GM19025 (cell line): ENCODE measurements around the gene GNA12.

Experiments used
- ATAC-seq: cut with Tn5 transposase; IDR thresholded peaks from one replicate; pipeline ENCODE4 v1.9.1; 2021; ENCODE audit warnings: mild to moderate bottlenecking, low read depth, moderate library complexity; ENCODE audit not compliant: unreplicated experiment

Gene GNA12

GRCh38 chr7:2844153-2845033, at the start of gene GNA12:
Gene GNA12, minus strand, starts transcription at chr7:2844308. Its CDS starts 147 bp downstream, at chr7:2844161.
- peak; percentile 95 for ATAC-seq

- ATAC-seq: no peak
Observed at GRCh38 chr7:2893411-2893861, 49.3 kb upstream of the GNA12 start.

DNA sequence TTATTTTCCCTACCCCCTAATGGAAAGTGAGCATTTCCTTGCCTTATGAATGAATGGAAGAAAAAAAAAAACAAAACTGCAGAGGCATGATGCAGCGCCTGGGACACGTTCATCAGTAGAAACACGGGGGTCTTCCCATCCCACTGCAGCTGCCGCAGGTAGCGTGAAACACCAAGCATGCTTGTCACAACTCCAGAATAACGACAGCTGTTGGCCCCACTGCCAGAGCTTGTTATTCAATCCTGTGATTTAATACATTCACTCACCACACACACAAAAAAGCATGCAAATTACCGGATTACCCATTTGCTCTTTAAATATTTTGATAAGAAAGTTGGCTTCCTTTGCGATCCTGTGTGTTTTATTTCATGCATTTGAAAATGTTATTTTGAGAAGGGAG, 48.4 kb upstream of the GNA12 start:
- ATAC-seq: no peak

DNA sequence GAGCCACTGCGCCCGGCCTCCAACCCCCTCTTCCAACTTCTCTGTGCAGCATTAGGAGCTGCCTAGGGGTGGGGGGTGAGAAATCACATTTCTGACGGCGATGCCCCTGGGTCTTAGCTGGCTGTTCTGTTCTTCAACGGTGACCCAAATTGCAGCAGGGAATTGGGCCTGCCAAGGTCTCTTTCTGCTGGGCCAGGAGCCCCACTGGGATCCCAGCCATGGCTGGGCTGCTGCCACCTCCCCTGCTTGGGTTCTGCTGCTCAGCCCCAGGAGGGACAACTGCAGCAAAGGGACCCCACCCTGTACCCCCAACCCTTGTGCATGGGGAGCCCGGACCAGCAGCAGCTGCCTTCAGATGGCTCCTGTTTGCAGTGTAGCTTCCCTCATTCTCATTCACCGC, 43.7 kb upstream of the GNA12 start:
- ATAC-seq: no peak

DNA sequence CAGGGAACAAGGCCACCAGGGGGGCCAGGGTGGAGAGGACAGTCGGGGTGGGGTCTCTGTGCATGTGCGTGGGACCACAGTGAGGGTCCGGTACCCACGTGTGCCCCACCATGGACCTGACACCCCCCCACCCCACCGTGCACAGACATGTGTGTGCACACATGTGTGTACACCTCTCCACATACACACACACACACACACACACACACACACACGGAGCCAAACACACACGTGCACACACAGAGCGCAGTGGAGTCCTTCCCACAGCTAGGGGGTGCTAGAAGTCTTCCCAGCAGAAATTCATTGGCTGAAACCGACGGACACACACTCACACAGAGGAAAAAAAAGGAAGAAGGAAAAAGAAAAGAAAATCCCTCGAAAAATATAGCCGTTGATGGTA, 42.8 kb upstream of the GNA12 start:
- ATAC-seq: no peak

- ATAC-seq: no peak
Observed at GRCh38 chr7:2886391-2886790, 42.3 kb upstream of the GNA12 start.

- ATAC-seq: no peak
Observed at GRCh38 chr7:2884161-2884560, 40.1 kb upstream of the GNA12 start.

DNA sequence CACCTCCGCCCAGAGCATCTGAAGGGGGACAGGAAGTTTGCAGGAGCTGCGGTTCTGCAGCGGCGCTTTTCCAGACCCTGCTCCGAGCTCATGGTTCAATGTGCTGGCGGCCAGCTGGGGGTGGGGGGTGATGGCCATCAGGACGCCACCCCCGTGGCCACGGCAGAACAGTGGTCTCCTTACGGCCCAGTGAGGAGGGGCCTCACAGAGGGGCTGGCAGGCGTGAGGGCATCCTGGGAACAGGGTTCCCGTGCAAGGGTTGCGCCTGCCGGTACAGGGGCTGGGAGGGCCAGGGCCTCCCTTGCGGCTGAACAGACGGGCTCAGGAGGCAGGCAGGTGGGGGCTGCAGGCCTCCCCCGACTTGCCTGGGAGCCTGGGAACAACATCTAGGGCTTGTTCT, 39.0 kb upstream of the GNA12 start:
- ATAC-seq: no peak

GRCh38 chr7:2882111-2882510, 38.0 kb upstream of the GNA12 start:
- no peak for ATAC-seq

- ATAC-seq: no peak
Observed at GRCh38 chr7:2880874-2881533, 36.9 kb upstream of the GNA12 start.

DNA sequence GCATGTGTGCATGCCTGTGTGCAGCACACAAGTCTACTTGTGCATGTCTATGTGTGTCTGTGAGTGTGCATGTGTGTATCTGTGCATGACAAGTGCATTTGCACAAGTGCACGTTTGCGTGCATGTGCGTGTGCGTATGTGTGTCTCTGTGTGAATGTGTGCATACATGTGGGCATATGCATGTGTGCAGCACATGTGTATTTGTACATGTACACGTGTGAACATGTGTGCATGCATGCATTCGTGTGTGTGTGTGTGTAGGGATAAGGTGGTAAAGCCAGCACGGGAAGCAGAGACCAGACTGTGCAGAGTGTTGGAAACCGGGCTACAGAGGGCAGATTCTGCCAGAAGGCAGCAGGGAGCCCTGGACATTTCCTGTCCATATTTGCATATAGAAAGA, 35.9 kb upstream of the GNA12 start:
- no peak for ATAC-seq

DNA sequence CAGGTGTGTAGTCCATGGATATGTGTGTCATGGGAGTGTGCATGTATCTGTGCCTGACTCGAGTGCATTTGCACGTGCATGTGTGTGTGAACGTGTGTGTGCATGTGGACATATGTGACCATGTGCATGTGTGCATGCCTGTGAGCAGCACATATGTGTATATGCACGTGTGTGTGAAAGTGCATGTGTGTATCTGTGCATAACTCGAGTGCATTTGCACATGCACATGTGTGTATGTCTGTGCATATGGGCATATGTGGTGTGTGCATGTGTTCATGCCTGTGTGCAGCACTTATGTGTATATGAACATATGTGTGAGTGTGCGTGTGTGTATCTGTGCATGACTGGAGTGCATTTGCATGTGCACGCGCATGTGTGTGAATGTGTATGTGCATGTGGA, 35.2 kb upstream of the GNA12 start:
- ATAC-seq: no peak

DNA sequence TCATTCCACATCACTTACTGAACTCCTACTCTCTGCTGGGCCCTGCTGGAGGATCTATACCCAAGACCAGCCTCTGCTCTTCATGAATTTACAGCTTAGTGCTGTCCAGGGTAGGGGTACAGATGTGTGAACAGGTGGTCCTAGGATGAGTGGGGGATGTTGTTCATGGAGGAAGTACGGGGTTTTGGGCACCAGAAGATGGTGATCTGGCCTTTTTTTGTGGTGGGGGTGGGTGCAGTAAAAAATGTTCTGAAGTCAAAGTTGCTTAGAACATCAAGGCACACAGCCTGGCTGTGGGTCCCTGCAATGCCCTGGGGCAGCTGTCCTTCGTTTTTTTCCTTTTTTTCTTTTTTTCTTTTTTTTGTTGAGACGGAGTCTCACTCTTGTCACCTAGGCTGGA, 34.2 kb upstream of the GNA12 start:
- no peak for ATAC-seq

DNA sequence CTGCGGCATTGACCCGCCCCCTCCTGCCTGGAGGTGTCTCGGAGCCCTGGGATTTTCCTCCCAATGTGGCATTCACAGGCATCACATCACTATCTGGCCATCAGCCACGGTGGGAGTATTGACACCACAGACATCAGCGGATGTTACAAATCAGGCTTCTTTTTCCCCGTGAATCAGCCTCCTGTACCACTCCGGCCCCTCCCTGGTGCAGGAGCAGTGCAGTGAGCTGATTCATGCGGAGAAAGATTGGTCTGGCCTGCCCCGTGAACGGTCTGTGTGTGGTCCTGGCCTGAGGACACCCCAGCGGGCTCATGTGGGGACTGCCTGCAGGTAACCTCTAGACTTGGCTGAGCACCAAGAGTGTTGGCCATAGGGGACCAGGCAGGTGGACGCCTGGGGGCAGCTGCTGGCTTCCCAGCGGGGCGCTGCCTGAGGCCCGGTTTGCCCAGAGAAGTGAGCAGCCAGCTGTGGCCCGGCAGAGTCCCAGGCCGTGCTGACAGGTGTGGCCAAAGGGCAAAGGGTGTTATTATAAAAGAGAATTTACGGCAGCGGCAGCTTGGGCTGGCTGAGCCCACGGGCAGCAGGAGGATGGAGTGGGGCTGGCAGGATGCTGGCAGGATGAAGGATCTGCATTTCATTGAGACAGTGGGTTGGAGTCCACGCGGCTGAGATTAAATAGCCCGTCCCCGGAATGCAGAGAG, 32.1 kb upstream of the GNA12 start:
- ATAC-seq: no peak

DNA sequence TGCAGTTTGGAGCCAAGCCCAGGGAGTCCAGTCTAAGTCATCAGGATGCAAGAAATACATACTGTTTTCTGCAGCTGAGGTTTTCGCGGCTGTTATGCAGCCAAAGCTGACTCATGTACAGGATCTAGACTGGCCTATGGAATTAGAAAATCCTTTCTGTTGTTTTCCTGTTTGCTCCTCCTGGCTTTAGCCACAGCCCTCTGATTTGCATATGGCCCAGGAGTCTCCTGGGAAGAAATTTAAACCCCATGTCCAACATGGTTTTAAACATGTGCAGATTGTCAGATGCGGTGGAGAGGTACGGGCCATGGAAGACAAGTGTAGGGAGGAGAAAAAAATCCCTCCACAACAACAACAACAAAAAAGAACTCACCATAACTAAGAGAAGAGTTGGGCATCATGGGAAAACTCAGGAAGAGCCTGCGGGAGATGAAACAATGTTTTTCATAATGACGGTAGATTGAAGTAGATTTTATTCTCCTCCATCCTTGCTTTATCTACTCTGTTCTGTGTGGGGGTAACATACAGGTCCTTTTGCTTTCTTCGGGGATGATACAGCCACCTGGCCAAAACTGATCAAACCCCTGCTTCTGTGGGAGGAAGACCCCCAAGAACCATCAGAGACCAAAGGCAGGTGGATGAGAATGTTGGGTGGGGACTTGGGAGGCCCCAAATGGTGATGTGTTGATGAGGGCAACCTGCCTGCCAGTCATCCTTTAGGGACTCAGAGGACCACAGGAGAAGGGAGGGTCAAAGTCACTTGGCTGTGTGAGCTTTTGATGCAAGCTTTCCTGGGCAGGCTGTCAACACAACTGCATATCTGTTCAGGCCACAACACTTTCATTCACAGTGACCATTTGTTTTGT, 29.8 kb upstream of the GNA12 start:
- no peak for ATAC-seq

DNA sequence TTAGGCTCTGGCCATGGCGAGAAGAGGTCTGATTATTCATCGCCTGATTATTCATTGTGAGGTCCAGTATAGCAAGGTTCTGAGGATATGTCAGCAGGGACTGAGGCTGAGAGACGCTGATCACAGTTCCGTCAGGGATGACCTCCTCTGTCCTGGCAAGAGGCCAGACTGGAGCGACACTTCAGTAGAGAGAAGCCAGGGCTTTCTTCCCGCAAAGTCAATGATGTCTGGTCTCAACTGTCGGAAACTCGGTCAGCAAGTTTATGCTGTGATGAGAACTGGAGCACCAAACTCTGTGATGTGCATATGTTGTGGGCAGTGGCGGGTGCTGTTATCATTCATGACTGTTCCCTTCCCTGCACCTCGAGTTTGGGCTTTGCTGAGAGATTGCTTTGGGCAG, 29.0 kb upstream of the GNA12 start:
- ATAC-seq: no peak

DNA sequence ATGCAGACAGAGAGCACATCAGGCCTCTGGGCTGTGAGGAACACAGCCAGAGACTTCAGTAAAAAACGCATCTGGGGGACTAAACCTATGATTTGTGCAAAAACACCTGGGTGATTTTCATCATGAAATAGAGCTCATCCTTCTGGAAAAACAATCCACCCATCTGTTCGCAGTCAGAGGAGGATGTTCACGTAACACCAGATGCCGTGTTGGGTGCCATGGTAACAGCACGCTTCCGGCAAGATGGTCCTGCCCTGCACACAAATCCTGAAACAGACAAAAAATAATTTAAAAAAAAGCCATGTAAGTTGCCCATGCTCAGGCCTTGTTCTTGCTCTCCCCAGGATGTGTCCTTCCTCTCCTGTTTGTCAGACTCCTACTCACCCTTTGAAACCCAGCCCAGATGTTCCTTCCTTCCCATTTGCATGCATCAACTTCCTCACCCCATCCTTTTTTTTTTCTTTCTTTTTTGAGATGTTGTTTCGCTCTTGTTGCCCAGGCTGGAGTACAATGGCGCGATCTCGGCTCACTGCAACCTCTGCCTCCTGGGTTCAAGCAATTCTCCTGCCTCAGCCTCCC, 28.3 kb upstream of the GNA12 start:
- no peak for ATAC-seq

- ATAC-seq: no peak
Observed at GRCh38 chr7:2870471-2870931, 26.4 kb upstream of the GNA12 start.

GRCh38 chr7:2869981-2870380, 25.9 kb upstream of the GNA12 start:
- ATAC-seq: no peak

GRCh38 chr7:2866601-2867000, 22.5 kb upstream of the GNA12 start:
- no peak for ATAC-seq
